Activated CD8-positive, alpha-beta memory T cell treated with anti-CD3 and anti-CD28 coated beads for 24 hours (primary cell): Measurements from ENCODE around the gene MAPRE2.
"Not testable (repeated sequence)": the region's sequence is repeated elsewhere in the genome, so short reads cannot be mapped to it uniquely, and the experiment has no call there.

ENCODE experiments used
- DNase-seq: peaks from one replicate; pipeline ENCODE4 v3.0.0-alpha.2; 2020

MAPRE2 gene

GRCh38 chr18:35095983-35096676, 54.9 kb downstream of the MAPRE2 start:
- no peak for DNase-seq

DNA sequence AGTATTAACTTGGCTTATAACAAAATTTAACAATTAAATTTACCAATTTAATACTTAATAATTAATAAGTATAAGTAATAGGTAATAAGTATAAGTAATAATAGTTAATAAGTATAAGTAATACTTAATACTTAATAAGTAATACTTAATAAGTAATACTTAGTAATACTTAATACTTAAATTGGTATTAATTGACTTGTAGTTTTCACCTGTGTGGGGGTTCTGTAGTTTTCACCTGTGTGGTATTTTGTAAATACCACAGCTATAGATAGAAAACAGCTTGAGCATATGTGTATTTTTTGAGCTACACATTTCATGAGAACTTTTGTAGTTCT, 55.4 kb downstream of the MAPRE2 start:
- DNase-seq = no peak

GRCh38 chr18:35097195-35097594, 56.0 kb downstream of the MAPRE2 start:
- no peak for DNase-seq

- DNase-seq = no peak
Observed at GRCh38 chr18:35097763-35098162, 56.5 kb downstream of the MAPRE2 start.

- no peak for DNase-seq
Observed at GRCh38 chr18:35099911-35100310, 58.7 kb downstream of the MAPRE2 start.

GRCh38 chr18:35104391-35105051, 63.3 kb downstream of the MAPRE2 start:
- no peak for DNase-seq

- DNase-seq = no peak
Observed at GRCh38 chr18:35106013-35106844, 65.0 kb downstream of the MAPRE2 start.

DNA sequence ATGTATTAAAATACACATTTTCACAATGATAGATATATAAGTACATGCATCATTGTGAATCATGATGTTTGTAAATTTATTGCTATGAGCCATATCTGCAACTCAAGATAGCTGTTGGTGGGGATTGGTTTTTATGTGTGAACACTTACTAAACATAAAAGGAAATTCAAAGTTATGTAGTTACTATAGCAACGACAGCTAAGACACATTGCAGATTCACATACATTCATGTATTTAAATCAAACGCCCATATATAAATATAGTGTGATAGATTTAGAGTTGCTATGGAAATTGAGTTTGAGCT, 65.6 kb downstream of the MAPRE2 start:
- no peak for DNase-seq

DNA sequence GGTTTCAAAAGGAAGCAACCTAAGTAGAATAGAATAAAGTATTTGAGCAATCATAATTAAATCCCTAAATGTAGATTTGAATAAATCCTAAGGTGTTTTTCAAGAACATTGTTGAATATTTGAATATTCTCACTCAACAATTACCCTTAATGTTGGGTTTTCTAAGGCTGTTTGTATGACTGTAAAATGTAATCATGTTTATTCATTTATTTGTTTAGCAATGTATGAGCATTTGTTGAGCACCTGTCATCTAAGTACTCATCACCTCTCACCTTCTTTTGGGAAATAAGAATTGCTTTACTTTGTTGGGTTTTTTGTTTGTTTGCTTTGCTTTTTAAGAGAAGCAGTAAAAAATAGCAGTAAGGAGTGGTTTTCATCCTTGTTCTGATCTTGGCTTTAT, 66.0 kb downstream of the MAPRE2 start:
- DNase-seq = no peak

GRCh38 chr18:35108088-35108487, 66.9 kb downstream of the MAPRE2 start:
- not testable (repeated sequence) for DNase-seq

DNA sequence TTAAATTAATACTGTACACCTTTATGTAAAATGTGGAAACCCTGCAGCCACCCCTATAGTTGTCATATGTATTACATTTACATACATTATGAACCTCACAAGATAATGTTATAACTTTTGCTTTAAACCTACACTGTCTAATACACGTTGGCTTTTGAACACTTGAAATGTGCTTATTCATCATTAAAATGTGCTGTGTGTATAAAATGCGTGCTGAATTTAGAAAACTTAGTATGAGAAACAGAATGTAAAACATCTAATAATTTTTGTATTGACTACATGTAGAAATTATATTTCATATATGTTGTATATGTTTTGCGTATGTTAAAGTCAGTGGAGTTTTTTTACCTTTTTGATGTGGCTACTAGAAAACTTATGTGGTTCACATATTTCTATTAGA, 68.8 kb downstream of the MAPRE2 start:
- DNase-seq = no peak

DNA sequence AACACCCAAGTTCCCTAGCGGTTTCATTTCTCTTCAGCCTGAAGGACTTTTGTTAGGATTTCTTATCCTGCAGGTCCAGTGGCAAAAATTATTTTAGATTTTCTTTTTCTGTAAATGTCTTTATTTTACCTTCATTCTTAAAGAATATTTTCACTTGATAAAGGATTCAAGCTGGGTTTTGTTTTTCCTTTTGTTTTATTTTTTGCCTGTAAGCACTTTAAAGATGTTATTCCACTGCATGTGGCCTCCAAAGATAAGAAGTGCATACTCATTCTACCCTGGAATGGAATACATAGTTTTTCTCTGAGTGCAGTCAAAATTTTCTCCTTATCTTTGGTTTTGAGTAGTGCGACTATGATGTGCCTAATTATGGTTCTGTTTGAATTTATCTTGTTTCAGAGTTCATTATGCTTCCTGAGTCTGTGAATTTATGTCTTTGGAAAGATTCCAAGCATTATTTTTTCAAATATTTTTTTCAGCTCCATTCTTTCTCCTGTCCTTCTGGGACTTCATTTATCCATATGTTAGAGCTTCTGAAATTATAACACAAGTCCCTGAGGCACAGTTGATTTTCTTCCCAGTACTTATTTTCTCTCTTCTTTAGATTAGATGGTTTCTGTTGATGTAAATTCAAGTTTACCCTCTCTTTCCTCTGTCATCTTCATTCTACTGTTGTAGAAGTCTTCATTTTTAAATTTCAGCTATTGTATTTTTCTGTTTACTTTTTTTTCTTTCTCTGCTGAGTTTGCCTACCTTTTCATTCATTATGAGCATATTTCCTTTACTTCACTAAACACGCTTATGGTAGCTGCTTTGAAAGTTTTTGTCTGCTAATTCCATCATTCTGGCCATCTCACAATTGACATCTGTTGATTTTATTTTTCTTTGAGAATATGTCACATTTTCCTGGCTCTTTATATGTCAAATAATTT, 69.6 kb downstream of the MAPRE2 start:
- no peak for DNase-seq

DNA sequence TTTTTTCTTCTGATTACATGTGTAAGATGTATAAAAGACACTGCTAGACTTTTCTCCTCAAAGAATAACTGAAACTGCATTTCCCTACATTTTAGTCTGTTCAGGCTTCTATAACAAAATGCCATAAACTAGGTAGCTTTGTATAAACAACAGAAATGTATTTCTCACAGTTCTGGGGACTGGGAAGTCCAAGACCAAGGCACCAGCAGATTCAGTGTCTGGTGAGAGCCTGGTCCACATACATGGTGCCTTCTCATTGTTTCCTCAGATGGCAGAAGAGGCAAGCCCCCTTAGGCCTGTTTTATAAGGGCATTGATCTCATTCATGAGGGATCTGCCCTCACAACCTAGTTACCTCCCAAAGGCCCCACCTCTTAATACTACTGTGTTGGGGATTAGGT, 71.5 kb downstream of the MAPRE2 start:
- no peak for DNase-seq

GRCh38 chr18:35114305-35114704, 73.1 kb downstream of the MAPRE2 start:
- no peak for DNase-seq

DNA sequence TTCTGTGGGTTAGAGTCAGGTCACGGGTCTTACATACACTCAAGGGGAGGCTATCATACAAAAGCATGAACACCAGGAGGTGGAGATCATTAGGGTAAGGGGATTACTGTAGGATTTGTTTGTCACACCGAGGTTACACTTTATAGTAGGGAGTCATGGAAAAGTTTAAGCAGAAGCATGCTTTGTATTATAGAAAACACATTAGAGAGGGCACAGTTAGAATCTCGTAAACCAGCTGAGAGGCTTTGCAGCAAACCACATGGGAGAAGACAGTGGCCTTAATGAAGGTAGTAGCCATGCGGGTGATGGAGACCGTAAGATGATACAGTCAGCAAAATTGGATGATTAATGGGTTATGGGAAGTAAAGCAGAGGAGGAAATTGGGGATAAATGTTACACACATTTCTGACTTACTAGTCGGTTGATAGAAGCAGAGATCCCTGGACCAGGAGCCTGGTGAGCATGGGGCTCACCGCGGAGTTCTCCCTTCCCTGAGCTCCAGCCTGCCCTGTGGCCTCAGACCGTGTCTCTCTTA, 75.6 kb downstream of the MAPRE2 start:
- DNase-seq = no peak

DNA sequence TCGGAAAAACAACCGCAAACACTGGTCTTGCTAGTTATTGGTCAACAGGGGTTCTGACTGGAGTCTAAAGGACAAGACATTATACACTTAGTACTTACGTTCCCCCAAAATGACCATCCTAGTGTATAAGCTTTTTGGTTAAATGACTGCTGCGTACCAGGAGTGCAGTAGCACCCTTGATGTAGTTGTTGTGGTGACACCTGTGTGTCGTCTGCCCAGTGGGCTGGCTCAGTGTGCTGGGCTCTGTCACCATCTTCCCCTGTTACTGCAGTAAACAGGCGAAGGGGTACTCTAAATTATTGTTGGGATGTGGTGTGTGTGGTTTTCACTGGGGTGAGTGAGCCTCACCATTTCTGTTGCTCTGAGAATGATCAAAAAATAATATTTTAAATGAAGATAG, 76.2 kb downstream of the MAPRE2 start:
- no peak for DNase-seq

GRCh38 chr18:35117951-35118411, 76.8 kb downstream of the MAPRE2 start:
- no peak for DNase-seq

DNA sequence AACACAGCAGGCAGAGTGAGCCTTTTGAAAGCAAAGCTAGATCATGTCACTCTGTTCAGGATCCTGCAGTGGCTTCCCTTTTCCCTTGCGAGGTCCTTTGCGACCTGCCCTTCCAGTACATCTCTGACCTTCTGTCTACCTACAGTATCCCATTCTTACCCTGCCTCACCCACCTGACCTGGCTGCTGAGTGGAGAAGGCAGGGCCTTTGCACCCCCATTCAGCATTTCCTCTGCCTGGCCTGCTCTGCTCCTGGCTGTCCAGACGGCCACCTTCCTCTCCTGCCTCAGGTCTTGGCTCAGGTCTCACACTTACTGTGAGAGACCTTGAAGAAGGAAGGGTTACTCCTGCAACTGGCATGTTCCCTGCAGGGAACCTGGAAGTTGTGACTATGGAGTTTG, 77.4 kb downstream of the MAPRE2 start:
- DNase-seq = no peak

GRCh38 chr18:35121038-35121437, 79.8 kb downstream of the MAPRE2 start:
- DNase-seq = no peak

DNA sequence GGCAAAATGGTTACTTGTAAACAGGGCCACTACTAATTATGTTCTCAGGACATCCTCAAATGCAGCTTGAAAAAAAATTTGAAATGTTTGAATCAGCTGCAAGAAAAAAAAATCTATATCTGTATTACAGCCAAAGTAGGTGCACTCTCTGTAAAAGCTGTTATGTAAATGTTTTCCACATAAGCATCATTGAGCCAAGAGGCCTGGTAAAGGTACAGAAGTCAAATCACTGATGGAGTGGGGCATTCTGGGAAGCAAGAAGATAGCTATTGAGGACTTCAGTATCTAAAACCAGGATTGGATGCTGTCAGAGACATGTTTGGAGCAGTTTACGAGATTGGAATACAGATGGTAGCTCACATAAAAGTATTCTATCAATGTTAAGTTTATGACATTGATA, 80.3 kb downstream of the MAPRE2 start:
- no peak for DNase-seq

GRCh38 chr18:35122586-35123224, 81.5 kb downstream of the MAPRE2 start:
- DNase-seq = no peak

- no peak for DNase-seq
Observed at GRCh38 chr18:35123811-35124210, 82.6 kb downstream of the MAPRE2 start.
